HCT116 (cell line): ENCODE results near the gene FOXN1. TPM values are rescaled to one million over a fixed set of nuclear protein-coding genes. Genes with fewer than 3 reads are reported as not detected.

Experiments used
- ATAC-seq: fragments of 200-7000 bp; cut with Tn5 transposase; 2 replicates; pipeline ENCODE4 v1.9.1; 2020; ENCODE audit warnings: mild to moderate bottlenecking, moderate library complexity
- BruUV-seq: library from RNA; stranded (reverse); fragments of 400-500 nt; replicated peaks from 2 replicates; lab custom pipeline; 2021; lab: Mats Ljungman, UMichigan
- CTCF ChIA-PET: fragments of 300-600 bp; sonication (Branson Sonifier 250); formaldehyde crosslinking; loops from one replicate; lab custom pipeline; 2021; ENCODE audit warnings: antibody characterized with exemption; lab: Charles Lee
- POLR2A ChIA-PET: fragments of 300-600, 350-600 bp; sonication (Branson Sonifier 250); formaldehyde crosslinking; loops from one replicate; lab custom pipeline; 2021; ENCODE audit warnings: antibody characterized with exemption; lab: Charles Lee
- RAD21 ChIA-PET, 2 experiments: fragments of 300-600 bp; sonication (Branson Sonifier 250); formaldehyde crosslinking; loops; one replicate each; lab custom pipeline; 2023; ENCODE audit warnings: low total read pairs in 2 of 2; ENCODE audit not compliant: uncharacterized antibody in 2 of 2, unreplicated experiment in 2 of 2, low non-redundant PET in 1 of 2; lab: Charles Lee
- DNase-seq: peaks from one replicate; pipeline ENCODE4 v3.0.0-alpha.2; 2010; ENCODE audit warnings: low read depth, low spot score
- H2AFZ ChIP-seq: fragments of 200-600 bp; shearing (Covaris generic), sonication (generic); 2 replicates; pipeline ENCODE4 v1.6.1; 2017; ENCODE audit warnings: low read depth, mixed run types, mixed read lengths, antibody characterized with exemption, low read length; ENCODE audit not compliant: poor library complexity, severe bottlenecking
- H3K27ac ChIP-seq: 2 replicates; pipeline ENCODE4 v1.5.1; 2012; ENCODE audit warnings: low read depth, low read length
- H3K27me3 ChIP-seq: fragments of 200-600 bp; sonication (generic); 2 replicates; pipeline ENCODE4 v1.6.1; 2016; ENCODE audit warnings: mixed run types, low read length, mixed read lengths; ENCODE audit not compliant: insufficient read depth
- H3K36me3 ChIP-seq, 2 experiments: fragments of 200-500 bp in 1 of 2; fragments of 200-600 bp in 1 of 2; sonication (Bioruptor generic) in 1 of 2; sonication (generic) in 1 of 2; 2 replicates each; pipeline versions ENCODE4 v1.5.1 to v1.6.1; 2014 to 2016; ENCODE audit warnings: low read length in 2 of 2, inconsistent platforms in 1 of 2, mixed read lengths in 1 of 2, mixed run types in 1 of 2; ENCODE audit not compliant: insufficient read depth in 2 of 2, control insufficient read depth in 1 of 2
- H3K4me1 ChIP-seq, 2 experiments: fragments of 200-600 bp in 1 of 2; sonication (generic) in 1 of 2; 2 replicates each; pipeline versions ENCODE4 v1.5.1 to v1.6.1; 2012 to 2017; ENCODE audit warnings: low read length in 2 of 2, inconsistent platforms in 1 of 2, mild to moderate bottlenecking in 1 of 2, mixed read lengths in 1 of 2, mixed run types in 1 of 2, moderate library complexity in 1 of 2; ENCODE audit not compliant: insufficient read depth in 2 of 2, control insufficient read depth in 1 of 2
- H3K4me2 ChIP-seq: fragments of 200-600 bp; sonication (generic); 2 replicates; pipeline ENCODE4 v1.6.1; 2017; ENCODE audit warnings: mixed run types, low read length, mixed read lengths
- H3K4me3 ChIP-seq, 2 experiments: fragments of 200-600 bp in 1 of 2; sonication (generic) in 1 of 2; replicated peaks in 1 of 2; 2 replicates each; pipeline ENCODE4 v1.5.1; 2011 to 2016; ENCODE audit warnings: low read length in 2 of 2, control low read depth in 1 of 2, low read depth in 1 of 2, mild to moderate bottlenecking in 1 of 2, mixed read lengths in 1 of 2, mixed run types in 1 of 2
- H3K79me2 ChIP-seq: fragments of 200-600 bp; sonication (generic); 2 replicates; pipeline ENCODE4 v1.6.1; 2017; ENCODE audit warnings: mild to moderate bottlenecking, mixed run types, low read length, moderate library complexity, mixed read lengths; ENCODE audit not compliant: insufficient read depth
- H3K9ac ChIP-seq: fragments of 200-600 bp; sonication (generic); 2 replicates; pipeline ENCODE4 v1.6.1; 2016; ENCODE audit warnings: low read length, mixed read lengths
- H3K9me2 ChIP-seq: fragments of 200-600 bp; sonication (generic), shearing (Covaris generic); 2 replicates; pipeline ENCODE4 v1.6.1; 2017; ENCODE audit warnings: mixed run types, mild to moderate bottlenecking, moderate library complexity; ENCODE audit not compliant: insufficient read depth
- H3K9me3 ChIP-seq, 2 experiments: fragments of 200-500 bp in 1 of 2; fragments of 200-600 bp in 1 of 2; sonication (Bioruptor generic) in 1 of 2; sonication (generic) in 1 of 2; 2 replicates each; pipeline ENCODE4 v1.6.1; 2014 to 2017; ENCODE audit warnings: low read length in 2 of 2, mixed read lengths in 2 of 2, inconsistent platforms in 1 of 2, low read depth in 1 of 2, mild to moderate bottlenecking in 1 of 2, mixed run types in 1 of 2, moderate library complexity in 1 of 2; ENCODE audit not compliant: control insufficient read depth in 1 of 2, insufficient read depth in 1 of 2
- H4K20me1 ChIP-seq: fragments of 200-600 bp; sonication (generic), shearing (Covaris generic); 2 replicates; pipeline ENCODE4 v1.6.1; 2017; ENCODE audit warnings: mixed run types, mild to moderate bottlenecking, moderate library complexity; ENCODE audit not compliant: insufficient read depth
- CBX3 ChIP-seq: IDR thresholded peaks from 2 replicates; pipeline ENCODE4 v1.6.1; 2012; ENCODE audit warnings: low read depth
- CEBPB ChIP-seq: IDR thresholded peaks from 2 replicates; pipeline ENCODE4 v1.6.1; 2012; ENCODE audit warnings: low read depth
- EGR1 ChIP-seq: IDR thresholded peaks from 2 replicates; pipeline ENCODE4 v1.6.1; 2012; ENCODE audit warnings: low read depth
- ELF1 ChIP-seq: IDR thresholded peaks from 2 replicates; pipeline ENCODE4 v1.6.1; 2012; ENCODE audit warnings: low read depth, borderline replicate concordance
- EZH2 ChIP-seq: fragments of 200-600 bp; sonication (generic); IDR thresholded peaks from 2 replicates; pipeline ENCODE4 v1.6.1; 2017; ENCODE audit warnings: antibody characterized with exemption, mixed run types
- FOSL1 ChIP-seq: IDR thresholded peaks from 2 replicates; pipeline ENCODE4 v1.6.1; 2012; ENCODE audit warnings: low read depth
- JUND ChIP-seq: IDR thresholded peaks from 2 replicates; pipeline ENCODE4 v1.6.1; 2012
- RAD21 ChIP-seq: IDR thresholded peaks from 2 replicates; pipeline ENCODE4 v1.6.1; 2012; ENCODE audit warnings: low read depth, mild to moderate bottlenecking
- SIN3A ChIP-seq: IDR thresholded peaks from 2 replicates; pipeline ENCODE4 v1.6.1; 2012; ENCODE audit warnings: low read depth
- SP1 ChIP-seq: IDR thresholded peaks from 2 replicates; pipeline ENCODE4 v1.6.1; 2012; ENCODE audit warnings: low read depth
- SRF ChIP-seq: IDR thresholded peaks from 2 replicates; pipeline ENCODE4 v1.6.1; 2012; ENCODE audit warnings: low read depth
- TCF7L2 ChIP-seq: IDR thresholded peaks from 2 replicates; pipeline ENCODE4 v1.7.0; 2011; ENCODE audit warnings: borderline replicate concordance, inconsistent platforms; ENCODE audit not compliant: insufficient read depth, insufficient read length; ENCODE audit errors: extremely low read depth
- YY1 ChIP-seq: IDR thresholded peaks from 2 replicates; pipeline ENCODE4 v1.6.1; 2011; ENCODE audit warnings: low read length, low read depth, moderate library complexity, mild to moderate bottlenecking; ENCODE audit not compliant: insufficient replicate concordance; ENCODE audit errors: extremely low read depth
- ZFX ChIP-seq: fragments of 450-650 bp; IDR thresholded peaks from 2 replicates; pipeline ENCODE4 v1.6.1; 2017
- ZNF274 ChIP-seq: fragments of 200-500 bp; sonication (Bioruptor generic); IDR thresholded peaks from 2 replicates; pipeline ENCODE4 v1.6.1; 2014; ENCODE audit warnings: mild to moderate bottlenecking, low read depth, low read length, inconsistent platforms
- intact Hi-C: fragments of 100-400 bp; cut with micrococcal nuclease; formaldehyde crosslinking; loops from 2 replicates; pipeline ENCODE4 v1.10.0; 2022
- total RNA-seq: library from RNA; stranded (reverse); gene quantifications from one replicate; pipeline ENCODE4 v1.2.1, GENCODE V29; 2021; ENCODE audit not compliant: unreplicated experiment
- TF ChIP-seq, protein P1 (sequence below), 3 experiments: fragments of 200-600 bp in 1 of 3; sonication (generic) in 1 of 3; IDR thresholded peaks in 2 of 3; conservative IDR thresholded peaks in 1 of 3; 2 replicates each; pipeline ENCODE4 v1.5.1; 2012 to 2017; ENCODE audit warnings: low read depth in 2 of 3, low read length in 2 of 3, antibody characterized with exemption in 1 of 3, borderline replicate concordance in 1 of 3, control low read depth in 1 of 3, mild to moderate bottlenecking in 1 of 3, mixed read lengths in 1 of 3, mixed run types in 1 of 3, moderate library complexity in 1 of 3; ENCODE audit not compliant: insufficient read depth in 1 of 3
- TF ChIP-seq, protein P2 (sequence below): IDR thresholded peaks from 2 replicates; pipeline ENCODE4 v1.6.1; 2012; ENCODE audit warnings: low read depth
- TF ChIP-seq, protein P3 (sequence below): IDR thresholded peaks from 2 replicates; pipeline ENCODE4 v1.6.1; 2012
- TF ChIP-seq, protein P4 (sequence below): IDR thresholded peaks from 2 replicates; pipeline ENCODE4 v1.6.1; 2011; ENCODE audit warnings: mild to moderate bottlenecking, low read length, moderate library complexity; ENCODE audit not compliant: insufficient replicate concordance; ENCODE audit errors: extremely low read depth

Gene FOXN1
- total RNA-seq, 1 experiment from 2014 or later: not detected

DNA sequence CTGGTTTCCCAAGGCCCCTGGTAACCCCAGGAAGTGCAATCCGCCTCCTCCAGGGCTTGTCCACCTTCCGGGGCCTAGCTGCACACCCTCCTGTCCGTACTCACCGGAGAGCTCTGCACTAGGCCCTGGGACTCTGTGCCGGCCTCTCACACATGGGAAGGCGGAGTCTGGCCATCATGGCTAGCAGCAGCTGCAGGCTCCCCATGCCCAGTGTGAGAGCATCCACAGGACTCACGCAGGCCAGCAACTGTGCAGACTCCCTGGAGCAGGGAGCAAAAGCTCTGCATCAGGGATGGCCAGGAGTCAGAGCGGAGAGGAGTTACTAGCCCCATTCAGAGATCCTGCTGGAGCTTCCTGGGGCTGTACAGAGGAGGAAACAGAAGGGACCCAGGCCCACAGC is 20.2 kb downstream of the FOXN1 start:
- Histone ChIP-seq H3K4me1 (peaks cover 0 to 11% of the 10 kb centered on the region in 2 experiments; a peak in 2 of 4 replicates), H3K79me2 (no peaks in the 10 kb centered on the region), H4K20me1 (no peaks in the 10 kb centered on the region), H3K9me2 (no peaks in the 10 kb centered on the region), H3K27me3 (peaks cover 2% of the 10 kb centered on the region), H3K9me3 (no peaks in the 10 kb centered on the region), H2AFZ (no peak overlapping the region), H3K9ac (no peak overlapping the region), H3K27ac (no peak overlapping the region), H3K4me3 (no peak overlapping the region), H3K4me2 (no peak overlapping the region), H3K36me3 (no peaks in the 10 kb centered on the region)
- RAD21 ChIA-PET: no interaction called here
- intact Hi-C loops: no loop called here
- TF ChIP-seq ZNF274 (no peak), ELF1 (no peak), SRF (no peak), JUND (no peak), TCF7L2 (no peak), EZH2 (no peak), SIN3A (no peak), YY1 (no peak), CBX3 (no peak), EGR1 (no peak), CEBPB (no peak), RAD21 (no peak), ZFX (no peak), SP1 (no peak), FOSL1 (no peak)
- TF ChIP-seq, protein P1, sequence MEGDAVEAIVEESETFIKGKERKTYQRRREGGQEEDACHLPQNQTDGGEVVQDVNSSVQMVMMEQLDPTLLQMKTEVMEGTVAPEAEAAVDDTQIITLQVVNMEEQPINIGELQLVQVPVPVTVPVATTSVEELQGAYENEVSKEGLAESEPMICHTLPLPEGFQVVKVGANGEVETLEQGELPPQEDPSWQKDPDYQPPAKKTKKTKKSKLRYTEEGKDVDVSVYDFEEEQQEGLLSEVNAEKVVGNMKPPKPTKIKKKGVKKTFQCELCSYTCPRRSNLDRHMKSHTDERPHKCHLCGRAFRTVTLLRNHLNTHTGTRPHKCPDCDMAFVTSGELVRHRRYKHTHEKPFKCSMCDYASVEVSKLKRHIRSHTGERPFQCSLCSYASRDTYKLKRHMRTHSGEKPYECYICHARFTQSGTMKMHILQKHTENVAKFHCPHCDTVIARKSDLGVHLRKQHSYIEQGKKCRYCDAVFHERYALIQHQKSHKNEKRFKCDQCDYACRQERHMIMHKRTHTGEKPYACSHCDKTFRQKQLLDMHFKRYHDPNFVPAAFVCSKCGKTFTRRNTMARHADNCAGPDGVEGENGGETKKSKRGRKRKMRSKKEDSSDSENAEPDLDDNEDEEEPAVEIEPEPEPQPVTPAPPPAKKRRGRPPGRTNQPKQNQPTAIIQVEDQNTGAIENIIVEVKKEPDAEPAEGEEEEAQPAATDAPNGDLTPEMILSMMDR (IDR thresholded peaks at IDR 0.05 in 2 of 3, conservative IDR thresholded peaks at IDR 0.05 in 1 of 3; ENCODE audit: borderline replicate concordance in 1 of 3, insufficient read depth in 1 of 3, low read depth in 2 of 3, low read length in 2 of 3): no peak
- TF ChIP-seq, protein P2, sequence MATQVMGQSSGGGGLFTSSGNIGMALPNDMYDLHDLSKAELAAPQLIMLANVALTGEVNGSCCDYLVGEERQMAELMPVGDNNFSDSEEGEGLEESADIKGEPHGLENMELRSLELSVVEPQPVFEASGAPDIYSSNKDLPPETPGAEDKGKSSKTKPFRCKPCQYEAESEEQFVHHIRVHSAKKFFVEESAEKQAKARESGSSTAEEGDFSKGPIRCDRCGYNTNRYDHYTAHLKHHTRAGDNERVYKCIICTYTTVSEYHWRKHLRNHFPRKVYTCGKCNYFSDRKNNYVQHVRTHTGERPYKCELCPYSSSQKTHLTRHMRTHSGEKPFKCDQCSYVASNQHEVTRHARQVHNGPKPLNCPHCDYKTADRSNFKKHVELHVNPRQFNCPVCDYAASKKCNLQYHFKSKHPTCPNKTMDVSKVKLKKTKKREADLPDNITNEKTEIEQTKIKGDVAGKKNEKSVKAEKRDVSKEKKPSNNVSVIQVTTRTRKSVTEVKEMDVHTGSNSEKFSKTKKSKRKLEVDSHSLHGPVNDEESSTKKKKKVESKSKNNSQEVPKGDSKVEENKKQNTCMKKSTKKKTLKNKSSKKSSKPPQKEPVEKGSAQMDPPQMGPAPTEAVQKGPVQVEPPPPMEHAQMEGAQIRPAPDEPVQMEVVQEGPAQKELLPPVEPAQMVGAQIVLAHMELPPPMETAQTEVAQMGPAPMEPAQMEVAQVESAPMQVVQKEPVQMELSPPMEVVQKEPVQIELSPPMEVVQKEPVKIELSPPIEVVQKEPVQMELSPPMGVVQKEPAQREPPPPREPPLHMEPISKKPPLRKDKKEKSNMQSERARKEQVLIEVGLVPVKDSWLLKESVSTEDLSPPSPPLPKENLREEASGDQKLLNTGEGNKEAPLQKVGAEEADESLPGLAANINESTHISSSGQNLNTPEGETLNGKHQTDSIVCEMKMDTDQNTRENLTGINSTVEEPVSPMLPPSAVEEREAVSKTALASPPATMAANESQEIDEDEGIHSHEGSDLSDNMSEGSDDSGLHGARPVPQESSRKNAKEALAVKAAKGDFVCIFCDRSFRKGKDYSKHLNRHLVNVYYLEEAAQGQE: no peak
- TF ChIP-seq, protein P3, sequence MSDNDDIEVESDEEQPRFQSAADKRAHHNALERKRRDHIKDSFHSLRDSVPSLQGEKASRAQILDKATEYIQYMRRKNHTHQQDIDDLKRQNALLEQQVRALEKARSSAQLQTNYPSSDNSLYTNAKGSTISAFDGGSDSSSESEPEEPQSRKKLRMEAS: no peak
- TF ChIP-seq, protein P4, sequence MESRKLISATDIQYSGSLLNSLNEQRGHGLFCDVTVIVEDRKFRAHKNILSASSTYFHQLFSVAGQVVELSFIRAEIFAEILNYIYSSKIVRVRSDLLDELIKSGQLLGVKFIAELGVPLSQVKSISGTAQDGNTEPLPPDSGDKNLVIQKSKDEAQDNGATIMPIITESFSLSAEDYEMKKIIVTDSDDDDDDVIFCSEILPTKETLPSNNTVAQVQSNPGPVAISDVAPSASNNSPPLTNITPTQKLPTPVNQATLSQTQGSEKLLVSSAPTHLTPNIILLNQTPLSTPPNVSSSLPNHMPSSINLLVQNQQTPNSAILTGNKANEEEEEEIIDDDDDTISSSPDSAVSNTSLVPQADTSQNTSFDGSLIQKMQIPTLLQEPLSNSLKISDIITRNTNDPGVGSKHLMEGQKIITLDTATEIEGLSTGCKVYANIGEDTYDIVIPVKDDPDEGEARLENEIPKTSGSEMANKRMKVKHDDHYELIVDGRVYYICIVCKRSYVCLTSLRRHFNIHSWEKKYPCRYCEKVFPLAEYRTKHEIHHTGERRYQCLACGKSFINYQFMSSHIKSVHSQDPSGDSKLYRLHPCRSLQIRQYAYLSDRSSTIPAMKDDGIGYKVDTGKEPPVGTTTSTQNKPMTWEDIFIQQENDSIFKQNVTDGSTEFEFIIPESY: no peak
- no TSS peak for BruUV-seq
- CTCF ChIA-PET: no interaction called here
- ATAC-seq (no peak), DNase-seq (no peak)
- POLR2A ChIA-PET: no interaction called here
